ENCODE measurements around the gene MPDZ. TPM values are rescaled to one million over a fixed set of nuclear protein-coding genes. Genes with fewer than 3 reads are reported as not detected.

Gene MPDZ
- total and polyA plus RNA-seq, 2 of the 4 experiments (the other 2 are of a cell fraction) = 18.8 to 39.3 TPM

- no peak for ATAC-seq (ENCODE audit: low read depth)
- H3K23ac ChIP-seq (ENCODE audit: low read depth, low read length) = no peak overlapping the region
- in situ Hi-C loops (cut with MboI; ENCODE audit: low sequenced_read_pairs) = no loop called here
- H3K9ac ChIP-seq (ENCODE audit: low read depth, low read length) = no peak overlapping the region
- no peak overlapping the region for H2AFZ ChIP-seq (replicated peaks; ENCODE audit: low read length, poor library complexity)
- H3K36me3 ChIP-seq (ENCODE audit: control insufficient read depth, insufficient read depth, low read length) = no peaks in the 10 kb centered on the region
- no peak overlapping the region for H2BK5ac ChIP-seq (ENCODE audit: low read depth, low read length, poor library complexity, severe bottlenecking)
- peaks cover 6 to 13% of the 10 kb centered on the region in 2 experiments; a peak in 2 of 4 replicates for H3K79me1 ChIP-seq (ENCODE audit: low read depth in 1 of 2, low read length in 2 of 2)
- TF ChIP-seq USF2 (IDR thresholded peaks at IDR 0.05; ENCODE audit: low read depth, low read length) (no peak), CHD1 (IDR thresholded peaks at IDR 0.05; ENCODE audit: low read depth, low read length) (no peak), NFE2L2 (IDR thresholded peaks at IDR 0.05; ENCODE audit: low read depth, low read length) (no peak), FOS (IDR thresholded peaks at IDR 0.05; ENCODE audit: low read depth, low read length) (no peak), CTCF (conservative IDR thresholded peaks at IDR 0.05; ENCODE audit: low read depth, low read length) (no peak), MAZ (IDR thresholded peaks at IDR 0.05; ENCODE audit: borderline replicate concordance, low read depth, low read length) (no peak), MAFK (IDR thresholded peaks at IDR 0.05; ENCODE audit: low read depth, low read length) (no peak), RAD21 (IDR thresholded peaks at IDR 0.05; ENCODE audit: low read length) (no peak), RCOR1 (IDR thresholded peaks at IDR 0.05; ENCODE audit: insufficient replicate concordance, low read length) (no peak), ELK1 (IDR thresholded peaks at IDR 0.05; ENCODE audit: borderline replicate concordance, low read depth, low read length) (no peak), SMC3 (IDR thresholded peaks at IDR 0.05; ENCODE audit: low read depth, low read length) (no peak), CEBPB (IDR thresholded peaks at IDR 0.05; ENCODE audit: low read depth, low read length) (no peak), MXI1 (IDR thresholded peaks at IDR 0.05; ENCODE audit: borderline replicate concordance, low read depth, low read length) (no peak), POLR2A (IDR thresholded peaks at IDR 0.05; ENCODE audit: low read depth, low read length) (no peak), RFX5 (IDR thresholded peaks at IDR 0.05; ENCODE audit: low read depth, low read length) (no peak), BHLHE40 (IDR thresholded peaks at IDR 0.05; ENCODE audit: low read depth, low read length) (no peak)
- H3K14ac ChIP-seq (replicated peaks; ENCODE audit: low read depth, low read length) = no peak overlapping the region
- no TSS peak for BruUV-seq (replicated peaks)
- H3K9me1 ChIP-seq (ENCODE audit: insufficient read depth, low read length) = peaks cover 8% of the 10 kb centered on the region
- dilution Hi-C loops (cut with HindIII; ENCODE audit: low sequenced_read_pairs, unreplicated experiment) = no loop called here
- no peak overlapping the region for H2AK9ac ChIP-seq (replicated peaks; ENCODE audit: low read depth, low read length, poor library complexity)
- H3K27me3 ChIP-seq (ENCODE audit: control insufficient read depth, insufficient read depth, low read length) = no peaks in the 10 kb centered on the region
- no peak overlapping the region for H3K4me2 ChIP-seq (ENCODE audit: low read depth, low read length)
- H3K27ac ChIP-seq (ENCODE audit: insufficient read depth, low read length) = no peak overlapping the region
- no peak overlapping the region for H3K4me3 ChIP-seq (ENCODE audit: insufficient read depth, low read depth, low read length)
- no peaks in the 10 kb centered on the region for H3K9me3 ChIP-seq (ENCODE audit: control insufficient read depth, insufficient read depth, low read length)
- H3K4me1 ChIP-seq (ENCODE audit: control insufficient read depth, insufficient read depth, low read length) = peaks cover 18% of the 10 kb centered on the region
- H3K18ac ChIP-seq (ENCODE audit: low read depth, low read length) = no peak overlapping the region
- ChIA-PET POLR2A (ENCODE audit: unreplicated experiment) (no interaction called here), CTCF (no interaction called here)
- H2BK15ac ChIP-seq (ENCODE audit: low read depth, low read length) = 0 out of 3 replicates have a peak overlapping the region, but pooled peaks have one; percentile 44
- H4K5ac ChIP-seq (ENCODE audit: low read depth, low read length) = no peak overlapping the region
- H4K20me1 ChIP-seq (ENCODE audit: insufficient read depth, low read length) = no peaks in the 10 kb centered on the region
- intact Hi-C loops (cut with micrococcal nuclease) = loop anchor here (5.0 kb wide), 1 partner anchor 71 kb away; no protein-coding TSS in a partner anchor
- H4K8ac ChIP-seq (ENCODE audit: low read depth in 2 of 2, low read length in 2 of 2) = no peak overlapping the region
- H2BK20ac ChIP-seq (ENCODE audit: low read depth, low read length) = no peak overlapping the region
- no peak overlapping the region for H3K56ac ChIP-seq (ENCODE audit: extremely low read depth, insufficient read depth, low read length)
- no peak overlapping the region for H3K4ac ChIP-seq (ENCODE audit: low read depth, low read length)
- no peak overlapping the region for H2BK120ac ChIP-seq (ENCODE audit: low read depth, low read length)
- H2AK5ac ChIP-seq (ENCODE audit: low read depth, low read length) = no peak overlapping the region
- DNase-seq = no peak
- no CpG with 5 or more reads among the region's 5 CpGs for WGBS, 2 experiments (ENCODE audit: extremely low coverage in 2 of 2, insufficient read length in 1 of 2)
- H4K91ac ChIP-seq (ENCODE audit: insufficient read depth, low read depth, low read length) = no peak overlapping the region
Observed at GRCh38 chr9:13281356-13282016, 2.0 kb upstream of the MPDZ start.
